ENCODE data around the gene CATSPERE. TPM values are rescaled to one million over a fixed set of nuclear protein-coding genes. Genes with fewer than 3 reads are reported as not detected.
"Not testable (repeated sequence)": the region's sequence is repeated elsewhere in the genome, so short reads cannot be mapped to it uniquely, and the experiment has no call there.

The CATSPERE gene
- total RNA-seq, 1 donor from 2014 or later: 1.1 TPM

GRCh38 chr1:244664353-244664752, 203.3 kb downstream of the CATSPERE start:
- no peak for ATAC-seq
- DNase-seq: no peak
- H3K27ac ChIP-seq: no peak overlapping the region
- no peak for TF ChIP-seq CTCF (IDR thresholded peaks at IDR 0.05)
- H3K27me3 ChIP-seq: no peaks in the 10 kb centered on the region
- H3K9me3 ChIP-seq: no peaks in the 10 kb centered on the region
- H3K4me1 ChIP-seq: peaks cover 31% of the 10 kb centered on the region
- intact Hi-C loops (cut with DNase I): no loop called here
- no peaks in the 10 kb centered on the region for H3K36me3 ChIP-seq
- no peak overlapping the region for H3K4me3 ChIP-seq

- intact Hi-C loops (cut with DNase I): no loop called here
- Histone ChIP-seq H3K27me3 (no peaks in the 10 kb centered on the region), H3K36me3 (no peaks in the 10 kb centered on the region), H3K4me1 (peaks cover 30% of the 10 kb centered on the region), H3K4me3 (no peak overlapping the region), H3K9me3 (no peaks in the 10 kb centered on the region), H3K27ac (no peak overlapping the region)
- ATAC-seq (peak; percentile 71), DNase-seq (no peak)
- no peak for TF ChIP-seq CTCF (IDR thresholded peaks at IDR 0.05)
Measured at GRCh38 chr1:244665771-244666217, 204.7 kb downstream of the CATSPERE start.

- DNase-seq; H3K27ac ChIP-seq; intact Hi-C loops (cut with DNase I); H3K27me3 ChIP-seq; H3K36me3 ChIP-seq; ATAC-seq; H3K9me3 ChIP-seq; H3K4me3 ChIP-seq: not testable (repeated sequence)
- peaks cover 30% of the 10 kb centered on the region for H3K4me1 ChIP-seq
Measured at GRCh38 chr1:244666672-244667418, 205.8 kb downstream of the CATSPERE start.

- H3K4me1 ChIP-seq: peaks cover 30% of the 10 kb centered on the region
- no peak for TF ChIP-seq CTCF (IDR thresholded peaks at IDR 0.05)
- H3K36me3 ChIP-seq: no peaks in the 10 kb centered on the region
- H3K27ac ChIP-seq: no peak overlapping the region
- intact Hi-C loops (cut with DNase I): no loop called here
- H3K27me3 ChIP-seq: no peaks in the 10 kb centered on the region
- ATAC-seq (no peak), DNase-seq (no peak)
- no peak overlapping the region for H3K4me3 ChIP-seq
- no peaks in the 10 kb centered on the region for H3K9me3 ChIP-seq
Measured at GRCh38 chr1:244667797-244668196, 206.7 kb downstream of the CATSPERE start.

- no peak for DNase-seq
- no peak for TF ChIP-seq CTCF (IDR thresholded peaks at IDR 0.05)
- H3K4me1 ChIP-seq: peaks cover 6% of the 10 kb centered on the region
- peak overlapping the region; percentile 0 for H3K4me3 ChIP-seq
- no peaks in the 10 kb centered on the region for H3K9me3 ChIP-seq
- no peaks in the 10 kb centered on the region for H3K27me3 ChIP-seq
- no peaks in the 10 kb centered on the region for H3K36me3 ChIP-seq
- H3K27ac ChIP-seq: peak overlapping the region; percentile 48
- ATAC-seq: no peak
- intact Hi-C loops (cut with DNase I): no loop called here
Measured at GRCh38 chr1:244672946-244673682, 212.0 kb downstream of the CATSPERE start.

GRCh38 chr1:244674446-244674845, 213.4 kb downstream of the CATSPERE start:
- no peaks in the 10 kb centered on the region for H3K36me3 ChIP-seq
- no peak overlapping the region for H3K4me3 ChIP-seq
- intact Hi-C loops (cut with DNase I): no loop called here
- no peaks in the 10 kb centered on the region for H3K27me3 ChIP-seq
- DNase-seq (no peak), ATAC-seq (no peak)
- H3K27ac ChIP-seq: no peak overlapping the region
- TF ChIP-seq CTCF (IDR thresholded peaks at IDR 0.05): no peak
- H3K4me1 ChIP-seq: peaks cover 15% of the 10 kb centered on the region
- no peaks in the 10 kb centered on the region for H3K9me3 ChIP-seq
